NT2/D1 (cell line): Measurements from ENCODE around the gene ALDH3B2.

Source experiments
- DNase-seq: peaks from one replicate; pipeline ENCODE4 v3.0.0-alpha.2; 2011; ENCODE audit warnings: low read depth, low spot score
- H3K27me3 ChIP-seq: 2 replicates; pipeline ENCODE4 v1.6.0; 2011; ENCODE audit warnings: mild to moderate bottlenecking; ENCODE audit not compliant: insufficient read length, insufficient read depth
- H3K36me3 ChIP-seq: 2 replicates; pipeline ENCODE4 v1.6.1; 2011; ENCODE audit warnings: mild to moderate bottlenecking, low read length, mixed read lengths; ENCODE audit not compliant: insufficient read depth, insufficient read length
- H3K4me1 ChIP-seq: 2 replicates; pipeline ENCODE4 v1.5.1; 2011; ENCODE audit not compliant: insufficient read depth, insufficient read length
- H3K4me3 ChIP-seq: 2 replicates; pipeline ENCODE4 v1.5.1; 2011; ENCODE audit warnings: low read depth; ENCODE audit not compliant: insufficient read length
- H3K9ac ChIP-seq: 2 replicates; pipeline ENCODE4 v1.6.0; 2011; ENCODE audit warnings: low read depth; ENCODE audit not compliant: insufficient read length
- H3K9me3 ChIP-seq: 2 replicates; pipeline ENCODE4 v1.5.1; 2011; ENCODE audit warnings: mild to moderate bottlenecking, low read length; ENCODE audit not compliant: insufficient read depth
- SUZ12 ChIP-seq: IDR thresholded peaks from 2 replicates; pipeline ENCODE4 v1.6.1; 2011; ENCODE audit not compliant: insufficient read length, insufficient read depth; ENCODE audit errors: extremely low read depth
- YY1 ChIP-seq: IDR thresholded peaks from 2 replicates; pipeline ENCODE4 v1.6.1; 2011; ENCODE audit not compliant: insufficient read length, insufficient read depth
- ZNF274 ChIP-seq: IDR thresholded peaks from 2 replicates; pipeline ENCODE4 v1.6.1; 2011; ENCODE audit warnings: mild to moderate bottlenecking, low read depth, low read length

ALDH3B2 gene

DNA sequence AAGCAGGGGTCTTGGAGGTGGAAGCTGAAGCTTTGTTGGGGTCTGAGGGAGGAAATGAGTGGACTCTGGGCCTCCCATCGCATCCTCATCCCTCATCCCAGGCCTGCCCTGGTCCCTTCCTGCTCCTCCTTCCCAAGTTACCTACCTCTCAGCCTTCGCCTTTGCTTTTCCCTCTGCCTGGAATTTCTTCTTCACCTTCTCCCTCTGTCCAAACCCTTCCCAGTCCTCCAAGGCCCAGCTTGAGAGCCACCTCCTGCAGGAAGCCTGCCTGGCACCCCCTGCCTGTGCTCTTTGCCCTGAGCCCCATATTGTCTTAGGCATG, 42.6 kb downstream of the ALDH3B2 start:
- no peak for TF ChIP-seq YY1
- Histone ChIP-seq H3K4me1 (peaks cover 16% of the 10 kb centered on the region), H3K27me3 (no peaks in the 10 kb centered on the region), H3K9me3 (no peaks in the 10 kb centered on the region), H3K36me3 (peaks cover 4% of the 10 kb centered on the region), H3K4me3 (peak overlapping the region; percentile 53), H3K9ac (peak overlapping the region; percentile 83)
- DNase-seq: no peak

DNA sequence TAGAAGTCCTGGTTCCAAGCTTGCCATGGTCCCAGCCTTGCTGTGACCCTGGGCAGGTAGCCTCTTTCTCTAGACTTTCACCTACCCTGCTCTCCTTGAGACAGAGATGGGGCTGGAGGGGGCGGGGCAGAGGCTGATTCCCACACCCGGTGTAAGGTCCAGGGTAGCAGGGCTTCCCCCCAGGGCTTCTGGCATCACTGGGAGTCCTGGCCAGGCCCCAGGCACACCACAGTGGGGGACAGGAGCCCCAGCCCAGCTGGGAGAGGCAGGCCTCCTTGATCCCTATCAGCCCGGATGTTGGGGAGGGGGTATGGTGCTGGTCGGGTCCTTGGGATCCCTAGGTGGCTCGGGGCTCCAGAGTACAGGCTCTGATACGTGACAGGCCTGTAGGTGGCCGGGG, 43.0 kb downstream of the ALDH3B2 start:
- H3K4me1 ChIP-seq: peaks cover 16% of the 10 kb centered on the region
- TF ChIP-seq YY1 (no peak), ZNF274 (no peak), SUZ12 (no peak)
- H3K9me3 ChIP-seq: no peaks in the 10 kb centered on the region
- H3K9ac ChIP-seq: peak overlapping the region; percentile 83
- DNase-seq: no peak
- H3K4me3 ChIP-seq: peak overlapping the region; percentile 53
- peaks cover 4% of the 10 kb centered on the region for H3K36me3 ChIP-seq
- H3K27me3 ChIP-seq: no peaks in the 10 kb centered on the region

DNA sequence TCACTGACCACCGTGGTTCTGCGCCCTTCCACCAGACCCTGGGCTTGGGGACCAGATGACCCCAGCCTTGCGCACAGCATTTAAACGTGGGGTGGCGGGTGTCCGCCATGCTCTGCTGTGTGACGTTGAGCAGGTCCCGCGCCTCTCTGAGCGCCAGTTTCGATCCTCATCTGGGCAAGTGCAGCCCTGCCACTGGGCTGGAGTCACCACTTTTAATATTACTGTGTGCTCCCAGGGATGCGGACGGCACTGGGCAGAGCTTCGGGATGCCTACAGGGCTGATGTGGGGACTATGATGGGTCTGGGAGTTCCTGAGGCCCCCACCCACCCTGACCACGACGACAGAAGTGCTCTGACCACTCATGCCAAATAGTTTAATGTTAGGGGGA, 43.5 kb downstream of the ALDH3B2 start:
- TF ChIP-seq SUZ12: no peak
- TF ChIP-seq ZNF274: no peak
- TF ChIP-seq YY1: no peak
- peaks cover 4% of the 10 kb centered on the region for H3K36me3 ChIP-seq
- H3K27me3 ChIP-seq: no peaks in the 10 kb centered on the region
- H3K4me1 ChIP-seq: peaks cover 16% of the 10 kb centered on the region
- DNase-seq: no peak
- H3K9me3 ChIP-seq: no peaks in the 10 kb centered on the region
- peak overlapping the region; percentile 53 for H3K4me3 ChIP-seq
- H3K9ac ChIP-seq: peak overlapping the region; percentile 83

DNA sequence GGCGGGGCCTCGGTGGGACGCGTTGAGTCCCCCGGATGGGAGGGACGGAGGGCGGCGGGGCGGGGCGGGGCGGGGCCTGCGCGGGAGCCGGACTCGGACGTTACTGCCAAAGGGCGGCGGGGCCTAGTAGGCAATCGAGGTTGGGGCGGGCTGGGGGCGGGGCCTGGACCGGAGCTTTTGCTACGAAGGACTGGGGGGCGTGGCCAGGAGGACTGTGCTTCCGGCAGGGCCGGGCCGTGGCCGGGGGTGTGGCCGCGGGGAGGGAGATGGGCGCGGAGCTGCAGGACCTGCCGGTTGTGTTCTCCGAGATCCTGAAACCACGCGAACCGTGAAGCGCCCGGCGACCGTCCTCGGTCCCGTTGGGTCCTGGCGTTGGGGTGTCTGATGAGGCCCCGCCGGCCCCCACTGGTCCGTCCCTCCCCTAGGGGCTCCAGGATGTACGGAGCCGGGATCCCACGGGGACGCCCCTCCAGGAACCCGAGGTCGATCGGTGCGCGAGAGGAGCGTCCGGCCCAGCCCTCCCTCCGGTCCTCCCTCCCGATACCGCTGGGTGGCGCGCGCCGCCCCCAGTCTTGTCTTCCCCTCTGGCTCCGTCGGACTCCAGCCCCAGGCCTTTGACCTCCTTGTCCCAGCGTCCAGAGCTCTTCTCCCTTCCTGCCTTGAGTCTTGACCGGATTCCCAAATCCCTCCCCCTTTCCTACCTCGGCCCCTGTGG, 44.0 kb downstream of the ALDH3B2 start:
- H3K36me3 ChIP-seq: peaks cover 5% of the 10 kb centered on the region
- peak; percentile 96 for DNase-seq
- no peaks in the 10 kb centered on the region for H3K27me3 ChIP-seq
- H3K4me1 ChIP-seq: peaks cover 16% of the 10 kb centered on the region
- TF ChIP-seq ZNF274 (no peak), SUZ12 (no peak), YY1 (no peak)
- H3K9me3 ChIP-seq: no peaks in the 10 kb centered on the region
- peak overlapping the region; percentile 83 for H3K9ac ChIP-seq
- peak overlapping the region; percentile 53 for H3K4me3 ChIP-seq

DNA sequence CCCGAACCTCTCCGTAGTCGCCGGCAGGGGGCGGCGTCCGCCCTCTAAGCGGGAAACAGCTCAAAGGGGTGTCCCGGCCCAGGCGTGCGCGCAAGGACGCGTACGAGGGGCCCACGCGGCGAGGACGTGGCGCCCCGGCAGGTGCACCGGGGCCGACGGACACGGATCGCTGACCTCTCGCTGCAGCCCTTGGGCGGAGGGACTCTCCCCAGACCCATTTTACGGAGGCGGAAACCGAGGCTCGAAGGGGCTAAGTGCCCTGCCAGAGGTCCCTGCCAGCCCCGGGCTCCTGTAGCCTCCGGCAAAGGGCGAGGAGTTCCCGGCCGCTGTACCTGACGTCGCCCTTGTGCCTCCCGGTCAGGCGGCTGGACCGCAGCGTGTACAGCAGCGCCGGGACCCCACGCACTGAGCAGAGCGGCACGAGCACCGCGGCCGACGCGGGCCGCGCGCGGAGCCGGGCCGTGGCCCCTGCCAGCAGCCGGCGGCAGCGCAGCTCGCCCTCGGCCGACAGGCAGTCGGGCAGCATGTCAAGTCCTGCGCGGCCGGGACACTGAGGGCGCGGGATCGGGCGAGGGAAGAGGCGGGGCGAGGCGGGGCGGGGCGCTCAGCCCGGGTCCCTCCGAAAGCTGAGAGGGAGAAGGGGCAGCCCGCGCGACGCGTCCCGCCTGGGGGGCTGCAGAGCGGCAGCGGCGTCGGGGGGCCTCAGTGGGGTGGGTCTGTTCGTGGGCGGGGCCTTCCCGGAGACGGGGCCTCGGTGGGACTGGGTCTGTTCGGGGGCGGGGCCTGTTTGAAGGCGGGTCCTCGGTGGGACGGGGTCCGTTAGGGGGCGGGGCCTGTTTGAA, 44.8 kb downstream of the ALDH3B2 start, which contains the start of gene NUDT8:
Gene NUDT8 (minus strand): TSS at position 552 of the 842 bp plus-strand sequence. CDS start 26 bp downstream, at position 526.
- Histone ChIP-seq H3K9me3 (no peaks in the 10 kb centered on the region), H3K36me3 (peaks cover 7% of the 10 kb centered on the region), H3K9ac (peak within 1 kb of the TSS; percentile 83), H3K4me1 (peaks cover 16% of the 10 kb centered on the region), H3K4me3 (peak within 1 kb of the TSS; percentile 68), H3K27me3 (no peaks in the 10 kb centered on the region)
- no peak for DNase-seq
- no peak for TF ChIP-seq YY1
- TF ChIP-seq ZNF274: no peak
- TF ChIP-seq SUZ12: no peak

DNA sequence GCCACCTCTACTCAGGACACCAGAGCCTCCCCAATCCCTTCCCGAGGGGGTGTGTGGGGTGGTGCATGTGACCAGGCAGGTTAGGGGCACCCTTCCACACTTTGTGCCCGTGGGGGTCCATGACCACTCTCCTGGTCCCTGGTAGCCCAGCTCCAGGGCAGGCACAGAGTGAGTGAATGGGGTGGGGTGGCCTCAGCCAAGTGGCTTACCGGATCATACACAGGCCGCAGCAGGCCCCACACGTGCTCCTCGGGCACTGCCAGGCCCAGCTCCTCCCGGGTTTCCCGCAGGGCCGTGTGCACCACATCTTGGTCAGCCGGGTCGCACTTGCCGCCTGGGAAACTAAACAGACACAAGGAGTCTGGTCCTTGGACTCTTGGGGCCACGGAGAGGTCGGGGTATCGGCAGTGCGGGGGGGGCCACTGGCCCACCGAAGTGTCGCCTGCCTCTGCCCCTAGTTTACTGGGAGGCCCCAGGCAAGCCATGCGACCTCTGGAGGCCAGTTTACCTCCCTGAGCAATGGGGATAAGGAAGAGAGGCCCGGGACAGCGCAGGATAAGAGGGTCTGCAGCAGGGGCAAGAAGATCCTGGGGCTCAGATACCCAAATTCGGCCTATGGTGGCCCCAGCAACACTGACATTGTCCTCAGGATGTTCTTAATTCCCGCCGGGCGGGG, 45.6 kb downstream of the ALDH3B2 start:
- H3K4me3 ChIP-seq: peak overlapping the region; percentile 68
- H3K9ac ChIP-seq: peak overlapping the region; percentile 83
- no peaks in the 10 kb centered on the region for H3K9me3 ChIP-seq
- H3K27me3 ChIP-seq: no peaks in the 10 kb centered on the region
- H3K36me3 ChIP-seq: peaks cover 7% of the 10 kb centered on the region
- DNase-seq: no peak
- TF ChIP-seq YY1 (no peak), ZNF274 (no peak), SUZ12 (no peak)
- H3K4me1 ChIP-seq: peaks cover 16% of the 10 kb centered on the region
